GM12878 (cell line): Measurements from ENCODE around the gene GDE1. TPM values are rescaled to one million over a fixed set of nuclear protein-coding genes. Genes with fewer than 3 reads are reported as not detected.

Source experiments
- ATAC-seq: fragments of 200-7000 bp; cut with Tn5 transposase; 3 replicates; pipeline ENCODE4 v1.9.1; 2020; ENCODE audit warnings: mild to moderate bottlenecking, moderate library complexity
- BruUV-seq: library from RNA; stranded (reverse); fragments of 400-500 nt; replicated peaks from 2 replicates; lab custom pipeline; 2021; lab: Mats Ljungman, UMichigan
- CTCF ChIA-PET: fragments of 300-600 bp; sonication (Branson Sonifier 250); formaldehyde crosslinking; extraction: SDS; loops from one replicate; lab custom pipeline; 2021; ENCODE audit warnings: inconsistent platforms; lab: Yijun Ruan, JAX
- POLR2A ChIA-PET: fragments of 350-600 bp; formaldehyde crosslinking; extraction: SDS; loops from one replicate; lab custom pipeline; 2021; ENCODE audit warnings: inconsistent platforms; lab: Charles Lee
- RAD21 ChIA-PET: fragments of 300-600 bp; sonication (Branson Sonifier 250); formaldehyde crosslinking; loops from one replicate; lab custom pipeline; 2023; ENCODE audit warnings: antibody characterized with exemption; ENCODE audit not compliant: unreplicated experiment; lab: Charles Lee
- SMC1A ChIA-PET: fragments of 300-600 bp; sonication (Branson Sonifier 250); formaldehyde crosslinking; loops from one replicate; lab custom pipeline; 2023; ENCODE audit not compliant: unreplicated experiment, uncharacterized antibody; lab: Charles Lee
- DNase-seq: peaks from one replicate; pipeline ENCODE4 v3.0.0-alpha.2; 2011; ENCODE audit warnings: low read depth, low spot score
- FAIRE-seq: peaks from 3 replicates; lab custom pipeline; 2011; peaks lifted over from hg19 to GRCh38; lab: Jason Lieb, UNC
- H2AFZ ChIP-seq: 2 replicates; pipeline ENCODE4 v1.6.0; 2011; ENCODE audit warnings: low read depth, low read length, control low read depth; ENCODE audit not compliant: control insufficient read depth
- H3K27ac ChIP-seq: 2 replicates; pipeline ENCODE4 v1.5.1; 2011; ENCODE audit warnings: control low read depth; ENCODE audit not compliant: control insufficient read depth, insufficient read depth
- H3K27me3 ChIP-seq, 2 experiments: replicated peaks in 1 of 2; 2 replicates each; pipeline versions ENCODE4 v1.6.0 to v1.6.1; 2011; ENCODE audit warnings: low read length in 1 of 2; ENCODE audit not compliant: control insufficient read depth in 2 of 2, insufficient read depth in 2 of 2
- H3K36me3 ChIP-seq, 2 experiments: 2 replicates each; pipeline ENCODE4 v1.5.1; 2011; ENCODE audit warnings: low read length in 1 of 2; ENCODE audit not compliant: control insufficient read depth in 2 of 2, insufficient read depth in 2 of 2
- H3K4me1 ChIP-seq: 2 replicates; pipeline ENCODE4 v1.6.1; 2011; ENCODE audit warnings: mild to moderate bottlenecking, low read length, moderate library complexity, mixed read lengths; ENCODE audit not compliant: control insufficient read depth, insufficient read depth
- H3K4me2 ChIP-seq: 2 replicates; pipeline ENCODE4 v1.6.0; 2011; ENCODE audit warnings: control low read depth; ENCODE audit not compliant: control insufficient read depth, insufficient read depth
- H3K4me3 ChIP-seq: fragments of 200-600 bp; sonication (generic); 2 replicates; pipeline ENCODE4 v1.5.1; 2016
- H3K79me2 ChIP-seq: 2 replicates; pipeline ENCODE4 v1.6.0; 2011; ENCODE audit warnings: low read length; ENCODE audit not compliant: control insufficient read depth, insufficient read depth
- H3K9ac ChIP-seq: 2 replicates; pipeline ENCODE4 v1.8.0; 2011; ENCODE audit warnings: low read length, control low read depth, mixed read lengths; ENCODE audit not compliant: control insufficient read depth, insufficient read depth
- H3K9me3 ChIP-seq: replicated peaks from 3 replicates; pipeline ENCODE4 v1.5.1; 2011; ENCODE audit warnings: mild to moderate bottlenecking, low read length; ENCODE audit not compliant: control insufficient read depth, insufficient read depth
- H4K20me1 ChIP-seq: 2 replicates; pipeline ENCODE4 v1.6.0; 2011; ENCODE audit not compliant: control insufficient read depth, insufficient read depth
- CUX1 ChIP-seq: IDR thresholded peaks from 2 replicates; pipeline ENCODE4 v1.6.1; 2012; ENCODE audit warnings: improper control_type of control experiment, low read depth, low read length; ENCODE audit not compliant: insufficient replicate concordance
- KLF5 ChIP-seq: fragments of 450-650 bp; IDR thresholded peaks from 2 replicates; pipeline ENCODE4 v1.6.1; 2014; ENCODE audit warnings: mild to moderate bottlenecking; ENCODE audit not compliant: partially characterized antibody
- RCOR1 ChIP-seq: conservative IDR thresholded peaks from 2 replicates; pipeline ENCODE4 v1.6.1; 2012; ENCODE audit warnings: low read depth, low read length, improper control_type of control experiment
- RUNX3 ChIP-seq: IDR thresholded peaks from 2 replicates; pipeline ENCODE4 v1.6.1; 2012; ENCODE audit warnings: low read length, inconsistent platforms
- SREBF1 ChIP-seq: IDR thresholded peaks from 2 replicates; pipeline ENCODE4 v1.6.1; 2012; ENCODE audit warnings: mild to moderate bottlenecking, low read length
- STAT3 ChIP-seq: IDR thresholded peaks from 2 replicates; pipeline ENCODE4 v1.6.1; 2011; ENCODE audit warnings: low read depth, low read length, improper control_type of control experiment
- TCF12 ChIP-seq: IDR thresholded peaks from 2 replicates; pipeline ENCODE4 v1.6.1; 2011; ENCODE audit warnings: low read depth, mild to moderate bottlenecking, low read length
- WGBS: methylation state at CpG from one replicate; pipeline ENCODE4 v1.1.6; 2016; ENCODE audit warnings: low lambda C conversion rate; ENCODE audit not compliant: insufficient replicate concordance, insufficient coverage; ENCODE audit errors: missing lambda C conversion rate; 5-methylcytosine and 5-hydroxymethylcytosine counted together
- in situ Hi-C: fragments of 300-500 bp; cut with MboI; formaldehyde crosslinking; loops from 9 replicates; pipeline ENCODE4 v1.14.3; 2018; ENCODE audit warnings: mixed read lengths
- intact Hi-C: fragments of 100-400 bp; cut with micrococcal nuclease; formaldehyde crosslinking; loops from one replicate; pipeline ENCODE4 v1.14.2; 2022; ENCODE audit not compliant: unreplicated experiment
- polyA plus RNA-seq, 11 experiments: library from polyadenylated mRNA; depleted of rRNA in 4 of 11; unstranded in 6 of 11; stranded (reverse) in 5 of 11; fragments of >200 nt; fragmentation: Nextera tagmentation in 4 of 11; fragmentation: Illumina TruSeq in 1 of 11; extraction: Ambion mirVana in 4 of 11; extraction: Trizol in 1 of 11; gene quantifications; 1 replicate in 1 of 11; 2 replicates in 10 of 11; pipeline versions ENCODE4 v1.2.1 to v1.2.3, GENCODE V29; 2011 to 2016; ENCODE audit warnings: inconsistent platforms in 2 of 11, missing spikeins in 2 of 11, low read depth in 1 of 11
- total RNA-seq, 4 experiments: library from RNA; depleted of rRNA in 3 of 4; stranded (reverse); fragments of >200 nt in 3 of 4; fragmentation: Illumina TruSeq in 1 of 4; extraction: Trizol in 1 of 4; gene quantifications; 2 replicates each; pipeline versions ENCODE4 v1.2.1 to v1.2.3, GENCODE V29; 2013 to 2021

GDE1 gene
- total and polyA plus RNA-seq, 10 of the 15 experiments (the other 5 are each of a cell fraction or from before 2014, with no cell fraction given), result 14.8 to 31.8 (median 21.0) TPM

GRCh38 chr16:19522397-19522732 lies 467 bp upstream of the GDE1 start (continued):
- TF ChIP-seq CUX1 (no peak), RCOR1 (no peak), RUNX3 (no peak), SREBF1 (no peak), KLF5 (no peak)

GRCh38 chr16:19520861-19521331 lies 1.0 kb downstream of the GDE1 start:
- Histone ChIP-seq H3K27ac (peak overlapping the region; percentile 74), H3K27me3 (no peaks in the 10 kb centered on the region), H3K9ac (peak overlapping the region; percentile 83), H4K20me1 (no peaks in the 10 kb centered on the region), H3K36me3 (peaks cover 0 to 5% of the 10 kb centered on the region in 2 experiments; a peak in 2 of 4 replicates), H3K9me3 (no peaks in the 10 kb centered on the region), H3K4me1 (peaks cover 14% of the 10 kb centered on the region), H3K4me3 (peak overlapping the region; percentile 81), H2AFZ (peak overlapping the region; percentile 87), H3K79me2 (peaks cover 58% of the 10 kb centered on the region), H3K4me2 (peak overlapping the region; percentile 90)
- ATAC-seq (peak; percentile 5), FAIRE-seq (no peak), DNase-seq (peak; percentile 27)
- ChIA-PET POLR2A (interaction anchor here (0.9 to 2.1 kb wide), 3 partner anchors 8 to 725 kb away, joined by 3 to 6 read pairs (median 3); partner anchors contain the start of gene VPS35L), RAD21 (interaction anchor here (0.6 to 2.1 kb wide), 3 partner anchors 8 to 35 kb away, joined by 3 to 9 read pairs (median 3); partner anchors contain the start of gene VPS35L), CTCF (interaction anchor here (0.6 to 4.5 kb wide), 4 partner anchors 13 to 135 kb away, joined by 3 to 23 read pairs (median 3); no protein-coding TSS in a partner anchor), SMC1A (interaction anchor here (1.2 to 1.4 kb wide), 2 partner anchors 10 to 14 kb away, joined by 3 read pairs; no protein-coding TSS in a partner anchor)
- intact Hi-C loops (loop anchor here (5.0 kb wide), 1 partner anchor 454 kb away; the partner anchor contains the start of gene COQ7), in situ Hi-C loops (loop anchor here (10.0 kb wide), 1 partner anchor 726 kb away; the partner anchor contains the start of gene RPS15A)
- 0 out of 2 replicates have a peak, but pooled peaks have one; percentile 35 for TF ChIP-seq TCF12
- TF ChIP-seq STAT3, result no peak
- WGBS, result 20% methylated on average over 8 of the region's 8 CpGs
- BruUV-seq, result TSS peak; percentile 76
